Measurements from ENCODE around the gene KLC1.

Gene KLC1

GRCh38 chr14:103742499-103743255 is 113.7 kb downstream of the KLC1 start:
- H3K4me1 ChIP-seq (ENCODE audit: control insufficient read depth in 2 of 2, insufficient read depth in 1 of 2, low read depth in 1 of 2, low read length in 2 of 2), result no peaks in the 10 kb centered on the region
- no peak overlapping the region for H3K4ac ChIP-seq (ENCODE audit: low read length)
- no peak overlapping the region for H3K4me3 ChIP-seq (ENCODE audit: low read length in 2 of 2)
- no peak for DNase-seq (ENCODE audit: low spot score)
- H3K9ac ChIP-seq (ENCODE audit: low read depth, low read length, poor library complexity), result no peak overlapping the region
- H4K8ac ChIP-seq (ENCODE audit: low read depth, low read length), result no peak overlapping the region
- no peak overlapping the region for H3K4me2 ChIP-seq (ENCODE audit: insufficient read depth, low read length, poor library complexity, severe bottlenecking)
- no peaks in the 10 kb centered on the region for H3K9me3 ChIP-seq (replicated peaks in 1 of 2; ENCODE audit: control insufficient read depth in 2 of 2, insufficient read depth in 1 of 2, low read depth in 1 of 2, low read length in 2 of 2)
- no CpG with 5 or more reads among the region's 14 CpGs for WGBS, 2 donors (ENCODE audit: extremely low coverage in 2 of 2, insufficient read length in 2 of 2, insufficient replicate concordance in 1 of 2)
- H3K27ac ChIP-seq (replicated peaks; ENCODE audit: low read length), result no peak overlapping the region
- H2BK12ac ChIP-seq (ENCODE audit: low read length), result no peak overlapping the region
- peaks cover 0 to 5% of the 10 kb centered on the region in 2 donors for H3K36me3 ChIP-seq (replicated peaks in 1 of 2; ENCODE audit: control insufficient read depth in 2 of 2, insufficient read depth in 2 of 2, low read length in 2 of 2)
- no peak overlapping the region for H2BK120ac ChIP-seq (ENCODE audit: low read depth, low read length)
- no peak overlapping the region for H3K23ac ChIP-seq (ENCODE audit: low read depth, low read length, poor library complexity)
- no peak overlapping the region for H2AK5ac ChIP-seq (ENCODE audit: low read depth, low read length)
- H2AFZ ChIP-seq (ENCODE audit: low read length), result no peak overlapping the region
- H3K27me3 ChIP-seq (ENCODE audit: control insufficient read depth in 3 of 3, insufficient read depth in 3 of 3, low read depth in 1 of 3, low read length in 3 of 3), result no peaks in the 10 kb centered on the region
- no peaks in the 10 kb centered on the region for H3K79me1 ChIP-seq (ENCODE audit: low read depth, low read length)
- no peak overlapping the region for H4K91ac ChIP-seq (ENCODE audit: low read depth, low read length, poor library complexity)
- no peak overlapping the region for H3K18ac ChIP-seq (ENCODE audit: low read length)
- H2BK15ac ChIP-seq (ENCODE audit: low read length), result no peak overlapping the region
- H2BK5ac ChIP-seq (ENCODE audit: low read length), result no peak overlapping the region
- H3K14ac ChIP-seq (ENCODE audit: low read length), result no peak overlapping the region

- H2AFZ ChIP-seq (ENCODE audit: low read length), result no peak overlapping the region
- no peak for DNase-seq (ENCODE audit: low spot score)
- H3K18ac ChIP-seq (ENCODE audit: low read length), result peak overlapping the region; percentile 2
- no peak overlapping the region for H3K4me2 ChIP-seq (ENCODE audit: insufficient read depth, low read length, poor library complexity, severe bottlenecking)
- H3K23ac ChIP-seq (ENCODE audit: low read depth, low read length, poor library complexity), result no peak overlapping the region
- H3K4me3 ChIP-seq (ENCODE audit: low read length in 2 of 2), result no peak overlapping the region
- H3K27ac ChIP-seq (replicated peaks; ENCODE audit: low read length), result no peak overlapping the region
- H3K27me3 ChIP-seq (ENCODE audit: control insufficient read depth in 3 of 3, insufficient read depth in 3 of 3, low read depth in 1 of 3, low read length in 3 of 3), result no peaks in the 10 kb centered on the region
- H3K4ac ChIP-seq (ENCODE audit: low read length), result no peak overlapping the region
- peaks cover 0 to 5% of the 10 kb centered on the region in 2 donors for H3K36me3 ChIP-seq (replicated peaks in 1 of 2; ENCODE audit: control insufficient read depth in 2 of 2, insufficient read depth in 2 of 2, low read length in 2 of 2)
- peak overlapping the region; percentile 14 for H3K14ac ChIP-seq (ENCODE audit: low read length)
- H2BK120ac ChIP-seq (ENCODE audit: low read depth, low read length), result no peak overlapping the region
- H2BK12ac ChIP-seq (ENCODE audit: low read length), result no peak overlapping the region
- no peak overlapping the region for H3K9ac ChIP-seq (ENCODE audit: low read depth, low read length, poor library complexity)
- WGBS, 2 donors (ENCODE audit: extremely low coverage in 2 of 2, insufficient read length in 2 of 2, insufficient replicate concordance in 1 of 2), result no CpG with 5 or more reads among the region's 15 CpGs
- no peaks in the 10 kb centered on the region for H3K4me1 ChIP-seq (ENCODE audit: control insufficient read depth in 2 of 2, insufficient read depth in 1 of 2, low read depth in 1 of 2, low read length in 2 of 2)
- peak overlapping the region; percentile 43 for H2AK5ac ChIP-seq (ENCODE audit: low read depth, low read length)
- no peaks in the 10 kb centered on the region for H3K9me3 ChIP-seq (replicated peaks in 1 of 2; ENCODE audit: control insufficient read depth in 2 of 2, insufficient read depth in 1 of 2, low read depth in 1 of 2, low read length in 2 of 2)
- H4K8ac ChIP-seq (ENCODE audit: low read depth, low read length), result no peak overlapping the region
- H2BK15ac ChIP-seq (ENCODE audit: low read length), result no peak overlapping the region
- H4K91ac ChIP-seq (ENCODE audit: low read depth, low read length, poor library complexity), result no peak overlapping the region
- no peaks in the 10 kb centered on the region for H3K79me1 ChIP-seq (ENCODE audit: low read depth, low read length)
- H2BK5ac ChIP-seq (ENCODE audit: low read length), result peak overlapping the region; percentile 71
Observed at GRCh38 chr14:103743691-103744090, 114.7 kb downstream of the KLC1 start.

- H3K9ac ChIP-seq (ENCODE audit: low read depth, low read length, poor library complexity), result no peak overlapping the region
- no peak overlapping the region for H3K4me3 ChIP-seq (ENCODE audit: low read length in 2 of 2)
- no peaks in the 10 kb centered on the region for H3K4me1 ChIP-seq (ENCODE audit: control insufficient read depth in 2 of 2, insufficient read depth in 1 of 2, low read depth in 1 of 2, low read length in 2 of 2)
- H4K91ac ChIP-seq (ENCODE audit: low read depth, low read length, poor library complexity), result no peak overlapping the region
- no CpG with 5 or more reads among the region's 15 CpGs for WGBS, 2 donors (ENCODE audit: extremely low coverage in 2 of 2, insufficient read length in 2 of 2, insufficient replicate concordance in 1 of 2)
- no peak overlapping the region for H2BK5ac ChIP-seq (ENCODE audit: low read length)
- no peak for DNase-seq (ENCODE audit: low spot score)
- peaks cover 0 to 2% of the 10 kb centered on the region in 2 donors for H3K36me3 ChIP-seq (replicated peaks in 1 of 2; ENCODE audit: control insufficient read depth in 2 of 2, insufficient read depth in 2 of 2, low read length in 2 of 2)
- no peak overlapping the region for H3K18ac ChIP-seq (ENCODE audit: low read length)
- no peak overlapping the region for H3K14ac ChIP-seq (ENCODE audit: low read length)
- no peak overlapping the region for H3K4ac ChIP-seq (ENCODE audit: low read length)
- no peak overlapping the region for H3K23ac ChIP-seq (ENCODE audit: low read depth, low read length, poor library complexity)
- H3K27me3 ChIP-seq (ENCODE audit: control insufficient read depth in 3 of 3, insufficient read depth in 3 of 3, low read depth in 1 of 3, low read length in 3 of 3), result no peaks in the 10 kb centered on the region
- no peaks in the 10 kb centered on the region for H3K9me3 ChIP-seq (replicated peaks in 1 of 2; ENCODE audit: control insufficient read depth in 2 of 2, insufficient read depth in 1 of 2, low read depth in 1 of 2, low read length in 2 of 2)
- no peak overlapping the region for H2AFZ ChIP-seq (ENCODE audit: low read length)
- H2AK5ac ChIP-seq (ENCODE audit: low read depth, low read length), result no peak overlapping the region
- H3K27ac ChIP-seq (replicated peaks; ENCODE audit: low read length), result no peak overlapping the region
- H2BK15ac ChIP-seq (ENCODE audit: low read length), result no peak overlapping the region
- no peak overlapping the region for H3K4me2 ChIP-seq (ENCODE audit: insufficient read depth, low read length, poor library complexity, severe bottlenecking)
- H2BK120ac ChIP-seq (ENCODE audit: low read depth, low read length), result no peak overlapping the region
- no peak overlapping the region for H2BK12ac ChIP-seq (ENCODE audit: low read length)
- no peaks in the 10 kb centered on the region for H3K79me1 ChIP-seq (ENCODE audit: low read depth, low read length)
- no peak overlapping the region for H4K8ac ChIP-seq (ENCODE audit: low read depth, low read length)
Observed at GRCh38 chr14:103744621-103745395, 115.8 kb downstream of the KLC1 start.

GRCh38 chr14:103745424-103745823 is 116.4 kb downstream of the KLC1 start:
- H3K9ac ChIP-seq (ENCODE audit: low read depth, low read length, poor library complexity), result no peak overlapping the region
- H3K27ac ChIP-seq (replicated peaks; ENCODE audit: low read length), result no peak overlapping the region
- no peak for DNase-seq (ENCODE audit: low spot score)
- H3K4me3 ChIP-seq (ENCODE audit: low read length in 2 of 2), result no peak overlapping the region
- H3K18ac ChIP-seq (ENCODE audit: low read length), result no peak overlapping the region
- H3K23ac ChIP-seq (ENCODE audit: low read depth, low read length, poor library complexity), result no peak overlapping the region
- H3K4ac ChIP-seq (ENCODE audit: low read length), result no peak overlapping the region
- H4K8ac ChIP-seq (ENCODE audit: low read depth, low read length), result no peak overlapping the region
- no peak overlapping the region for H2AFZ ChIP-seq (ENCODE audit: low read length)
- H2BK5ac ChIP-seq (ENCODE audit: low read length), result no peak overlapping the region
- H3K4me1 ChIP-seq (ENCODE audit: control insufficient read depth in 2 of 2, insufficient read depth in 1 of 2, low read depth in 1 of 2, low read length in 2 of 2), result no peaks in the 10 kb centered on the region
- H2BK120ac ChIP-seq (ENCODE audit: low read depth, low read length), result no peak overlapping the region
- H2BK12ac ChIP-seq (ENCODE audit: low read length), result no peak overlapping the region
- no peak overlapping the region for H2AK5ac ChIP-seq (ENCODE audit: low read depth, low read length)
- peaks cover 0 to 2% of the 10 kb centered on the region in 2 donors for H3K36me3 ChIP-seq (replicated peaks in 1 of 2; ENCODE audit: control insufficient read depth in 2 of 2, insufficient read depth in 2 of 2, low read length in 2 of 2)
- H2BK15ac ChIP-seq (ENCODE audit: low read length), result no peak overlapping the region
- H4K91ac ChIP-seq (ENCODE audit: low read depth, low read length, poor library complexity), result no peak overlapping the region
- H3K4me2 ChIP-seq (ENCODE audit: insufficient read depth, low read length, poor library complexity, severe bottlenecking), result no peak overlapping the region
- WGBS, 2 donors (ENCODE audit: extremely low coverage in 2 of 2, insufficient read length in 2 of 2, insufficient replicate concordance in 1 of 2), result no CpG with 5 or more reads among the region's 5 CpGs
- H3K79me1 ChIP-seq (ENCODE audit: low read depth, low read length), result no peaks in the 10 kb centered on the region
- no peaks in the 10 kb centered on the region for H3K27me3 ChIP-seq (ENCODE audit: control insufficient read depth in 3 of 3, insufficient read depth in 3 of 3, low read depth in 1 of 3, low read length in 3 of 3)
- H3K9me3 ChIP-seq (replicated peaks in 1 of 2; ENCODE audit: control insufficient read depth in 2 of 2, insufficient read depth in 1 of 2, low read depth in 1 of 2, low read length in 2 of 2), result no peaks in the 10 kb centered on the region
- no peak overlapping the region for H3K14ac ChIP-seq (ENCODE audit: low read length)

Measured in neuronal stem cell (in vitro differentiated cells).